GM21390 (cell line): ENCODE data around the gene SPTLC2.
A peak's percentile ranks its signal among the peaks of the same experiment; 100 is the strongest.

ENCODE experiments used
- ATAC-seq: cut with Tn5 transposase; IDR thresholded peaks from one replicate; pipeline ENCODE4 v1.9.1; 2021; ENCODE audit not compliant: unreplicated experiment

The SPTLC2 gene

GRCh38 chr14:77509366-77509765, 107.1 kb downstream of the SPTLC2 start:
- ATAC-seq = no peak

- no peak for ATAC-seq
These were observed 107.6 kb downstream of the SPTLC2 start for GRCh38 chr14:77508876-77509275.

- ATAC-seq = no peak
These were observed 108.2 kb downstream of the SPTLC2 start for GRCh38 chr14:77508249-77508648.

- ATAC-seq = no peak
These were observed 108.7 kb downstream of the SPTLC2 start for GRCh38 chr14:77507762-77508161.

DNA sequence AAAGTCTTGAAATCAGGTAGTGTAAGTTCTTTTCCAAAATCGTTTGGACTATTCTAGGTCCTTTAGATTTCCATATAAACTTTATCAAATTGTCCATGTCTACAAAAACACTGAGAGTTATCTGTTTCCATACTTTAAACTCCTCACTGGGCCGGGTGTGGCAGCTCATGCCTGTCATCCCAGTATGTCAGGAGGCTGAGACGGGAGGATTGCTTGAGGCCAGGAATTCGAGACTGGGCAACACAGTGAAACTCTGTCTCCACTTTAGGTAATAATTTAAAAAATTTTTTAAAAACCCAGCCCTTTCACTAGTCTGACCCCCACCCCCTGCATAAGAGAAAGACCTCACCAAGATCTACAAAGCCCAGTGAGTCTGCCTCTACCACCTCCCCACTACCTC, 111.4 kb downstream of the SPTLC2 start:
- ATAC-seq = no peak

GRCh38 chr14:77503138-77503537, 113.3 kb downstream of the SPTLC2 start:
- ATAC-seq = no peak

GRCh38 chr14:77502109-77502782, 114.2 kb downstream of the SPTLC2 start:
- ATAC-seq = no peak

GRCh38 chr14:77498984-77499527, 117.4 kb downstream of the SPTLC2 start:
- ATAC-seq = peak; percentile 40

DNA sequence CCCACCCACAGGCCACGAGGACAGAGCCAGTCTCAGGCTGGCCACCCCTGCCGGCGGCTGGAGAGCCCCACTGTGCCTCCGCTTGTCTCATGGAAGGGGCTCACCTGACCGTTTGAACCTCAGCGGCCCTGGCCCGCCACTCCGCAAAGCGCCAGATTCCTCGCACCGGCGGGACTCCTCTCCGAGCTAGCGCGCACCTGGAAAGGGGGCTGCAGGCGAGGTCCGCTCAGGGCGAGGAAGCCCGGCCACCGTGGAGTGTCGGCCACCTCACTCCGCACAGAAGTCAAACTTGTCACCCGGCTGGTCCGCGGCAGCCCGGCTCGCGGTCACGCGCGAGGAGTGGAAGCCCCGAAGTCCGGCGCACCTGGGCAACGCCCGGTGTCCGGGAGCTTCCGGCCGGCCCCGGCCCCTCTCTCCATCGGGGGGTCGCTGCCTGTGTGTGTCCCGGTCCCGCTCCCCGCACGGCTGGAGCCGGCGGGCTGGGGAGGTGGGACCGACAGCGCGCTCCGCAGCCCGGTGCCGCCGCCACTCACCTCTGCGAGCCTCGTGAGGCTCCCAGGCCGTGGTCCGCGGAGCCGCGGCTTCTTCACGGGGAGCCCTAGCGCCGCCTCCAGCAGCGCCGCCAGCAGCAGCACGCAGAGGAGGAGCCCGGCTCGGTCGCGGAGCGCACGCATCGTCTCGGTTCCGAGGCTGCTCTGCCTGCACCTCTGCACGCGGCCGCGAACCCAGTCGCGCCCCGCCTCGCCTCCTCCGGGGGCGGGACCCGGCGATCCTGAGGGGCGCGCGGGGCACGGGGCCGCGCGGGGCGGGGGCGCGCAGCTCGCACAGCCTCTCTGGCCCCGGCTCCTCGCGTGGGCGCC, 118.1 kb downstream of the SPTLC2 start, which contains the start of gene ISM2:
TSS of gene ISM2 (minus strand) at position 697 of the 860 bp plus-strand sequence. CDS start at position 674, 23 bp downstream.
- peak; percentile 59 for ATAC-seq

DNA sequence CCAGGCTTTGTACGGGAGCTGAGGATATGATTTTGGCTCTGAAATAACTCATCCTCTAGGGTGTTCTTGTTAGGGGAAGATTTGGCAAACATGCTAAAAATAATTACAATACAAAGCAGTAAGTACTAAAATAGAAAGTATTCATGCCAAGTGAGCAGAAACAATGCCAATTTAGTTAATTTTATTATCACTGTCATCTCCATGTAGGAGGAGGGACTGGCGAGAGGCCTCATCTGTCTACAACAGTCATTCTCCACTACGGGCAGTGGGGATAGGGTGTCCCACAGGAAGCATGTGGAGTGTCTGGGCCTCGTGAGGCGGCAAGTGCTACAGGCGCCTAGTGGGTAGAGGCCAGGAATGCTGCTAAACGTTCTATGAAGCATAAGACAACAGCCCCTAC, 121.1 kb downstream of the SPTLC2 start:
- no peak for ATAC-seq

GRCh38 chr14:77491056-77491455, 125.4 kb downstream of the SPTLC2 start:
- ATAC-seq = no peak

- ATAC-seq = no peak
These were observed 126.0 kb downstream of the SPTLC2 start for GRCh38 chr14:77490347-77490986.

GRCh38 chr14:77489041-77489440, 127.4 kb downstream of the SPTLC2 start:
- ATAC-seq = no peak

DNA sequence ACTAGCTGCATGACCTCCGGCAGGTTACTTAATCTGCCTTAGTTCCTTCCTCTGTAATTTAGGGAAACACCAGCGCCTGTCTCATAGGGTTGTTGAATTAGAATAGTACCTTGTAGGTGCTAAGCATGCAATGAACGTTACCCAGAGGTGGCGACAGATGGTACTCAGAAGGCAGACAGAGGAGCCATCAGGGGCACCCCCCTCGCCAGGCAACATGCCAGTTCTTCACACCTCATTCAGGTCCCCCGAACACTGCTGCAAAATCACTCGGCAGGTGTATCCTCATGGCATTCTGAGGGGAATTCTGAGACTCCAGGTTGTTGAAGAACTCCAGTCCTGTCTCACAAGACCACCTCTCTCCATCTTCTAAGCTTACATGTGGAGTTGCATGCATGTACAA, 127.9 kb downstream of the SPTLC2 start:
- no peak for ATAC-seq

GRCh38 chr14:77485901-77486678, 130.3 kb downstream of the SPTLC2 start:
- no peak for ATAC-seq

DNA sequence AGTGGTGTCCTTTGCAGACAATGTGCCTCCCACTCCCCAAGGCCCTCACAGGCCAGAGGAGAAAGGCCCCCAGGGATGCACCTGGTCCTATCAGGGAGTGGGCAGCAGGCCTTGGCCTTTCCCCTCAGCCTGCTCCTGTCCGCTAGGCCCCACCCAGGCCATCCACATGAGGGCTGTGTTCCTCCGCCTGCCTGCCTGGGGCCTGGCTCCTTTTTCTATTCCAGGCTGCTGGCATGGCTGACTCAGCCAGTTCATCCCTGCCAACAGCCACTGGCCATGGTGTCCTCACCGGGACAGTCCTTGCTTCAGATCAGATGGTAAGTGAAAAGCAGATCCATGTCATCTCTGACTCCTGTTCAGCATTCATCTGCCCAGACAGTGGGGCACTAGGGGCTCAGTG, 131.2 kb downstream of the SPTLC2 start:
- no peak for ATAC-seq

- no peak for ATAC-seq
These were observed 134.0 kb downstream of the SPTLC2 start for GRCh38 chr14:77482422-77482821.

DNA sequence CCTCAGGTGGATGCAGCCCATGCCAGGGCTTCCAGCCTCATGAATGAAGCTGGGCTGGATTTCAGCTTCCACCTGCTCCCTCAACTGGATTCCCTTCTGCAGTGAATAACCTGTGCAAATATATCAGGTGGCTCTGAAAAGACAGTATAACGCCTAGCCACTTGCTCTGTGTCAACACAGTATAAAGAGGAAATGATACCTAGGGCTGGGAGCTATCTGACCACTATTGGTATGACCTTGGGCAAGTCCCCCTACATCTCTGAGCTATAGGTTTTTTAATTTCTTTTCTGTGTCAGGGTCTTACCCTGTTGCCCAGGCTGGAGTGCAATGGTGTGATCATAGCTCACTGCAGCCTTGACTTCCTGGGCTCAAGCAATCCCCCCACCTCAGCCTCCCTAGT, 137.6 kb downstream of the SPTLC2 start:
- peak; percentile 91 for ATAC-seq

DNA sequence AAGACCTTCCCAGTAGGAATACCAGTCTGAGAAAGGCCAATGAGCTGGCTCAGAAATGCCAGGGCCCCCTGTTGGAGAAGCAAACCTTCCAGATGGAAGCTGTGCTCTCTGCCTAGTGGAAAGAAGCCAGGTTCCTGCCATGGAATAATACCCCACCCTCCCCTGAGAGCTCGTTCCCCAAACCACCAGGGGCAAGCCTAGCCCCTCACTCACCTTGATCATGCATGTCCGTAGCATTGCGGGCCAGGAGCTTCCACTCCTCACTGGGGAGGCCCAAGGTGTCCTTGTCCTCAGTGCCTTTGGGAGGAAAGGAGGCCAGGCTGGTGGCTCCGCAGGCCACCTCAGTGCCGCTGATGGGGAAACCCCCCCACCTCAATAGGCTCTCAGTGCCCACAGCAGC, 138.4 kb downstream of the SPTLC2 start:
- no peak for ATAC-seq

DNA sequence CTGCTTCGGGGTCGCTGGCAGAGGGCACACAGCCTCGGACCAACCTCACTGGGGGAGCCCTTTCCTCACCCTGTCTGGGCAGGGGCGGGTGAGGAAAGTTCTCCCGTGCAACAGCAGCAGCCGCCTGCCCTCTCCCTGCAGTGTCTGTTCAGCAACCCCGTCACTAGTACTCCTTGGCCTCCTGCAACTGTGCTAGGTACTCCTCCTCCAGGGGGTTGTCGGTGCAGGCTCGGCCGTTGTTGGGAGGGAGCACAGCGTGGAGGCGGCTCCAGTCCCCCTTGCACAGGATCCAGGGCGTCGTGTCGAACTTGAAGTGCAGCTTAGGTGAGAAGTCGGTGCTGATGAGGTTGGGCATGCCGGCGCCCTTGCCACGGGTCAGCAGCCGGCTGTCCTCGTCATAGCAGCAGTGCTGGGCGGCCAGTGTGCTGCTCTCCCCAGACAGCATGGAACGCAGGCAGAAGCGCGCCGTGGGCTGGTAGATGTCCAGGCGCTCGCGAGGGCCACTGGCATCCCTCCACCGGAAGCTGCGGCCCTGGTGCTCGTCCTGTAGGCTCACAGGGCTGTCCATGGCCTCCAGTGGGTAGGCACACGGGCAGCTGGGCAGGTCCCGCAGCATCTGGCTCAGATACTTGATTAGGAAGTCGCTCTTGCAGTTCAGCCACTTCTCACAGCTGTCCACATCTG, 140.9 kb downstream of the SPTLC2 start:
- ATAC-seq = no peak
